ENCODE measurements around the gene REV1. TPM values are rescaled to one million over a fixed set of nuclear protein-coding genes. Genes with fewer than 3 reads are reported as not detected.

The REV1 gene
- total RNA-seq, 1 donor from 2014 or later = 27.4 TPM

- DNase-seq (ENCODE audit: low read depth) = no peak
- Histone ChIP-seq H3K36me3 (ENCODE audit: control insufficient read depth, insufficient read depth, low read length) (no peaks in the 10 kb centered on the region), H3K4me3 (ENCODE audit: low read depth, low read length) (no peak overlapping the region), H3K27me3 (ENCODE audit: control insufficient read depth, insufficient read depth, low read length) (no peaks in the 10 kb centered on the region)
- TF ChIP-seq CTCF (IDR thresholded peaks at IDR 0.05; ENCODE audit: insufficient read depth, low read length, poor library complexity, severe bottlenecking) = no peak
Observed at GRCh38 chr2:99520195-99520594, 30.4 kb upstream of the REV1 start.

- no peak for TF ChIP-seq CTCF (IDR thresholded peaks at IDR 0.05; ENCODE audit: insufficient read depth, low read length, poor library complexity, severe bottlenecking)
- no peak overlapping the region for H3K4me3 ChIP-seq (ENCODE audit: low read depth, low read length)
Observed at GRCh38 chr2:99514357-99514756, 24.5 kb upstream of the REV1 start.

DNA sequence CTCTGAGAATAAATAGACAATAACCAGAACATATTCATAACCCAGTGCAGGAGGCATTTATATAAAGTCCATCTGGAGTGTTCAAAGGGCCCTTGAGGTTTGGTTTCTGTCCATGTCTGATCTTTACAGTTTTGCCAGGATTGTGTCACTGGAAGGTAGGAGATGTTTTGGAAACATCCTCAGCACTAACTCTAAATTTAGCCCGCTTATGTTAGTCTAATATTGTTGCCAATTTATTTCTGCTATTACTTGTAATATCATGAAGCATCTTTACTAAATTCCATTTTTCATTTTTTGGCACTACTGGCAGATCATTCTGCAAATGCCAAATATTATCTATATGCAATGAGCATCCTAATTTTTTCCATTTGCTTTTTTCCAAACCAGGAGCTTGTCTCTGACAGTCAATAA lies 22.4 kb upstream of the REV1 start:
- no peak for TF ChIP-seq CTCF (IDR thresholded peaks at IDR 0.05; ENCODE audit: insufficient read depth, low read length, poor library complexity, severe bottlenecking)
- no peak overlapping the region for H3K4me3 ChIP-seq (ENCODE audit: low read depth, low read length)
- DNase-seq (ENCODE audit: low read depth) = no peak
- no peaks in the 10 kb centered on the region for H3K27me3 ChIP-seq (ENCODE audit: control insufficient read depth, insufficient read depth, low read length)
- no peaks in the 10 kb centered on the region for H3K36me3 ChIP-seq (ENCODE audit: control insufficient read depth, insufficient read depth, low read length)

More at GRCh38 chr2:99514357-99514756, 24.5 kb upstream of the REV1 start:
- Histone ChIP-seq H3K36me3 (ENCODE audit: control insufficient read depth, insufficient read depth, low read length) (no peaks in the 10 kb centered on the region), H3K27me3 (ENCODE audit: control insufficient read depth, insufficient read depth, low read length) (no peaks in the 10 kb centered on the region)
- DNase-seq (ENCODE audit: low read depth) = no peak

DNA sequence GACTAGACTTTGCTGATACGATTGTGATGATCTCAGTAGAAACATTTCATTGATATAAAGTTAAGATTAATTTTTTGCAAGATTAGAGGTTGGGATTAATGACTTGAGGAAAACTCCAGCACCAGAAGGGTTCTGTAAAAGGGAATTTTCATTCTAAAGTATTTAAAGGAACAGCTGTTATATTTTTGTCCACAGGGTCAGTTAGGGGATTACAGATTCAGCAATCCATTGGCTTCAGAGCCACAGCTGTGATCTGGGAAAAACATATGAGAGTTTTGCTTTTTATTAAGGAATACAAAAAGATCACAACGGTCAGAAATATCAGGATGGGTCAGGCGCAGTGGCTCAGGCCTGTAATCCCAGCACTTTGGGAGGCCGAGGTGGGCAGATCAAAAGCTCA lies 19.6 kb upstream of the REV1 start:
- TF ChIP-seq CTCF (IDR thresholded peaks at IDR 0.05; ENCODE audit: insufficient read depth, low read length, poor library complexity, severe bottlenecking) = no peak
- no peak for DNase-seq (ENCODE audit: low read depth)
- no peaks in the 10 kb centered on the region for H3K36me3 ChIP-seq (ENCODE audit: control insufficient read depth, insufficient read depth, low read length)
- H3K4me3 ChIP-seq (ENCODE audit: low read depth, low read length) = no peak overlapping the region
- no peaks in the 10 kb centered on the region for H3K27me3 ChIP-seq (ENCODE audit: control insufficient read depth, insufficient read depth, low read length)

- no peak for TF ChIP-seq CTCF (IDR thresholded peaks at IDR 0.05; ENCODE audit: insufficient read depth, low read length, poor library complexity, severe bottlenecking)
- no peaks in the 10 kb centered on the region for H3K27me3 ChIP-seq (ENCODE audit: control insufficient read depth, insufficient read depth, low read length)
- H3K36me3 ChIP-seq (ENCODE audit: control insufficient read depth, insufficient read depth, low read length) = no peaks in the 10 kb centered on the region
- no peak for DNase-seq (ENCODE audit: low read depth)
- H3K4me3 ChIP-seq (ENCODE audit: low read depth, low read length) = no peak overlapping the region
Observed at GRCh38 chr2:99507937-99508818, 18.4 kb upstream of the REV1 start.
